HFF-Myc (cell line): ENCODE results near the gene MRPS18A.
"Not testable (repeated sequence)": the region's sequence is repeated elsewhere in the genome, so short reads cannot be mapped to it uniquely, and the experiment has no call there.

Source experiments
- DNase-seq: peaks from one replicate; pipeline ENCODE4 v3.0.0-alpha.2; 2011; ENCODE audit warnings: low read depth; ENCODE audit errors: extremely low read depth
- H3K4me3 ChIP-seq: replicated peaks from 2 replicates; pipeline ENCODE4 v1.5.1; 2011; ENCODE audit warnings: low read depth, mild to moderate bottlenecking, control low read depth, low read length
- TF ChIP-seq, protein P1 (sequence below): IDR thresholded peaks from 2 replicates; pipeline ENCODE4 v1.5.1; 2012; ENCODE audit warnings: mild to moderate bottlenecking, low read depth, low read length, control low read depth; ENCODE audit errors: missing control alignments

Gene MRPS18A

DNA sequence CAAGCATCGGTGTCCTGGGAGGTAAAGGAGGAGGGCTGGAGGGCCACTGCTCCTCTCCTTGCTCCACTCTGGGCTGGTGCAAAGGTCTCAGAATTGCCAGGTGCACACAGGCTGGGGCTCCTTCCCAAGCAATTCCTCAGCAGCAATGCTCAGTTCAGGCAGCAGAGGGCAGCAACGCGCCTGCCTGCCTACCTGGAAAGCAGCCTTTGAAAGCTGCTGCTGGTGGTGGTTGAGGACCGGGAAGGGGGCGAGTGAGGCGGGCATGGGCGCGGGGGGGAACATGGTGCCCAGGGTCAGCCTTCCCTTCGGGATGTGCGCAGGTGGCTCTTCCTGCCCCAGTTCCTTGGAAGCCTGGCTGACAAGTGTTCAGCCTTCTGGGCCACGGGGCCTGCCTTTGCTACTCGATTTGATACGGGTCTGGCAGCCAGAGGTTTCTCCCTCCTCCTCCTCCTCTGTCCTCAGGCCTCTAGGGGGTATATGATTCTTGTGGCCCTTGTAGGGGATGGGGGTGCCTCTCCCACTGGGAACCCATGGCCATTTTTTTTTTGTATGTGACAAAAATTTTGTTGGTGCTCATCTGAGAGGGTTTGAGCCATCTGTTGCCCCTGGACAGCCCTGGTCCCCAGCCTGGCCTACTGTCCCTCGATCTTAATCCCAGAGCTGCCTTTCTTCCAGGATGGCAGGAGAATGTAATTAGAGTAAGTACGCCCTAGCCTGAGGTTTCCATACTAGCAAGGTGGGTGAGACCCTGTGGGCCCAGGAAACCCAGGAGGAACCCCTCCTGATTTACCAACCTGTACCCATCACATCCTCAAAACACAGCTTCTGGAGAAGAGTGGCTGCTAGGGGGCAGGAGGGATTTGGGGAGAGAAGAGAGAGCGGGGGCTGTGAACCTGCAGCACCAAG, 20.1 kb downstream of the MRPS18A start:
- no peak overlapping the region for H3K4me3 ChIP-seq
- TF ChIP-seq, protein P1, sequence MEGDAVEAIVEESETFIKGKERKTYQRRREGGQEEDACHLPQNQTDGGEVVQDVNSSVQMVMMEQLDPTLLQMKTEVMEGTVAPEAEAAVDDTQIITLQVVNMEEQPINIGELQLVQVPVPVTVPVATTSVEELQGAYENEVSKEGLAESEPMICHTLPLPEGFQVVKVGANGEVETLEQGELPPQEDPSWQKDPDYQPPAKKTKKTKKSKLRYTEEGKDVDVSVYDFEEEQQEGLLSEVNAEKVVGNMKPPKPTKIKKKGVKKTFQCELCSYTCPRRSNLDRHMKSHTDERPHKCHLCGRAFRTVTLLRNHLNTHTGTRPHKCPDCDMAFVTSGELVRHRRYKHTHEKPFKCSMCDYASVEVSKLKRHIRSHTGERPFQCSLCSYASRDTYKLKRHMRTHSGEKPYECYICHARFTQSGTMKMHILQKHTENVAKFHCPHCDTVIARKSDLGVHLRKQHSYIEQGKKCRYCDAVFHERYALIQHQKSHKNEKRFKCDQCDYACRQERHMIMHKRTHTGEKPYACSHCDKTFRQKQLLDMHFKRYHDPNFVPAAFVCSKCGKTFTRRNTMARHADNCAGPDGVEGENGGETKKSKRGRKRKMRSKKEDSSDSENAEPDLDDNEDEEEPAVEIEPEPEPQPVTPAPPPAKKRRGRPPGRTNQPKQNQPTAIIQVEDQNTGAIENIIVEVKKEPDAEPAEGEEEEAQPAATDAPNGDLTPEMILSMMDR: peak; percentile 95
- peak; percentile 27 for DNase-seq

DNA sequence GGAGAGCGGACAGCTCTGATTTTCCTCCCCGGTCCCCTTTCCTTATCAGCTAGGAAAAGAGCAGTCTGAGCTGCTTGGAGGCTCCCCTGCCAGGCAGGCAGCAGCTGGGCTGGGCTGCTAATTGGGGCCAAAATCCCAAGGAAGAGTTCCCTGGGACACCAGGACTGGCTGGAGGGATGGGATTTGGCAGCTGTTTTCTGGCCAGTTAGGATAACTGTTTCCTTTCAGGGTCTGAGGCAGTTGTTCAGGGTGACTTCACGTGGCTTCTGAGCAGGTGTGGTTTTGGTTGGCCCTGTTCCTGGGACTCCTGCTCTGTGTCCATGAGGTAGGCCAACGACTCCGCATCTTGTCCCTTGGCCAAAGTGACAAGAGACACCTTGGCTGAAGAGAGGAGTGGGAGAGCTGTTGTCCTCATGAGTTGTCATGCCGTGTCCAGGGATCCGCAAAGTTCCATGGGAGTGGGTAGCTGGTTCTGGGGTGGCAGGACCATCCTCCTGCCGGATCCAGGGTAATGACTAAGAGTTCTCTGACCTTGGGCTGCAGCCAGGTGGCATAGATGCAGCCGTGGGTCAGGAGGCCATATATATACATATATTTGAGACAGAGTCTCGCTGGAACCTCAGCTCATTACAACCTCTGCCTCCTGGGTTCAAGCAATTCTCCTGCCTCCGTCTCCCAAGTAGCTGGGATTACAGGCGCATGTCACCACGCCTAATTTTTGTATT, 21.2 kb downstream of the MRPS18A start:
- TF ChIP-seq, protein P1: no peak
- no peak overlapping the region for H3K4me3 ChIP-seq
- no peak for DNase-seq

DNA sequence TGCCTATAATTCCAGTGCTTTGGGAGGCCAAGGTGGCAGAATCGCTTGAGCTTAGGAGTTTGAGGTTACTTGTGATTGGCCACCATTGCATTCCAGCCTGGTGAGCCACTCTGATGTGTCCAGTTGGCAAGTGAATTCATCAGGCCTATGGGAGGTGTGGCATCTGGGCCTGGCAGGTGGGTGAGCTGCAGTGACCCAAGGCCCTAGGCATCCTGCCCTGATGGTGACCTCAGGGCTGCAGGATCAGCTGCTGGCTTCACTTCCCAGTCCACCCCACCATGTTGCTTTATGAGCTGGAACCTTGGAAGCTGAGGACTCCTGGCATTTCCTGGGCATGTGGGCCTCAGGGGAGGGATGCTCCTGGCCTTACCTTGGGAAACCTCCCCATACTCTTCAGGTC, 22.2 kb downstream of the MRPS18A start:
- no peak overlapping the region for H3K4me3 ChIP-seq
- TF ChIP-seq, protein P1: no peak
- no peak for DNase-seq

DNA sequence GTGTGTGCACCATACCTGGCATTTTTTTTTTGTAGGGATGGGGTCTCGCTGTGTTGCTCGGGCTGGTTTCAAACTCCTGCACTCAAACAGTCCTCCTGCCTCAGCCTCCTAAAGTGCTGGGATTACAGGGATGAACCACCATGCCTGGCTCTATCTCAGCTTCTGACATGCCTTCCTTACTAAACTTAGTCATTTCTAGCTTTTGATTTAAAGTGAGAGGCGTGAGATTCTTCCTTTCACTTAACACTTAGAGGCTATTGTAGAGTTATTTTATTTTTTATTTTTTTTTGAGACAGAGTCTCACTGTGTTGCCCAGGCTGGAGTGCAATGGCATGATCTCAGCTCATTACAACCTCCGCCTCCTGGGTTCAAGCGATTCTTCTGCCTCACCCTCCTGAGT, 24.6 kb downstream of the MRPS18A start:
- DNase-seq, H3K4me3 ChIP-seq: not testable (repeated sequence)

DNA sequence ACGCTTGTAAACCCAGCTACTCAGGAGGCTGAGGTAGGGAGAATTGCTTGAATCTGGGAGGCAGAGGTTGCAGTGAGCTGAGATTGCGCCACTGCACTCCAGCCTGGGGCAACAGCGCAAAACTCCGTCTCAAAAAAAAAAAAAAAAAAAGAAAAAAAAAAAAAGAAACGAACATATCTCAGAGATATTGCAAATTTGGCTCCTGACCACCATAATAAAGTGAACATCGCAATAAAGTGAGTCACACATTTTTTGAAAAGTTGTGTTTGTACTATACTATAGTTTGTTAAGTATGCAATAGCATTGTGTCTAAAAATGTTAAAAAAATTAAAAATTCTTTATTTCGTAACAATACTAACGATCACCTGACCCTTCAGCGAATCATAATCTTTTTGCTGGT, 29.4 kb downstream of the MRPS18A start:
- TF ChIP-seq, protein P1: no peak
- no peak for DNase-seq
- H3K4me3 ChIP-seq: no peak overlapping the region

DNA sequence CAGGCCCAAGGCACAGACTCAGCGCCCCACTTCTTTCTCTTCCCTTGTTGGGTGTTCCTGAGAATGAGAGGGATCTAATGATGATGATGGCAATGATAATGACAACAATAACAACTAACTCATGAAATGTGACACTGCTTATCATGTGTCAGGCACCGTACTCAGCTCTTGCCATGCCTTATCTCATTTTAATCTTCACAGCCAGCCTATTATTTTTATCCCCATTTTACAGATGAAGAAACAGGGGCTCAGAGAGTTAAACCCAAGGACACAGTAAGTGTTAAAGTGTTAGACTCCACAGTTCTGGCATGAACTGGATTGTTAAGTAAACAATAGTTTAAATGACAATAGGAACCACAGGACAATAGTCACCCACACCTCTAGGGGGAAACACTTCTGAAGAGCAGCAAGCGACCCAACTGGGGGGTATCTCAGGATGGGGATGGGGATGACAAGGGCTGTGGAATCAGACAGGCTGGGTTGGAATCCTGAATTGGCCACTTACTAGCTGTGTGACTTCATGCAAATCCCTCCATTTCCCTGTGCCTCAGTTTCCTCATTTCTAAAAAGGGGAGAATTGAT, 30.3 kb downstream of the MRPS18A start:
- TF ChIP-seq, protein P1: no peak
- DNase-seq: no peak
- H3K4me3 ChIP-seq: no peak overlapping the region

DNA sequence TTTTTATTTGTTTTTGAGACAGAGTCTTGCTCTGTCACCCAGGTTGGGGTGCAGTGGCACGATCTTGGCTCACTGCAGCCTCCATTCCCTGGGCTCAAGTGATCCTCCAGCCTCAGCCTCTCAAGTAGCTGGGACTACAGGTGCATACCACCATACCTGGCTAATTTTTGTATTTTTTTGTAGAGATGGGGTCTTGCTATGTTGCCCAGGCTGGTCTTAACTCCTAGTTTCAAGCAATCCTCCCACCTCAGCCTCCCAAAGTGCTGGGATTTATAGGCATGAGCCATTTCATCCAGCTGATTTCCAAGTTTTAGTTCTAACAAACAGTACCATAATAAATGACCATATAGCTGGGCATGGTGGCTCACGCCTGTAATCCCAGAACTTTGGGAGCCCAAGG, 34.8 kb downstream of the MRPS18A start:
- not testable (repeated sequence) for H3K4me3 ChIP-seq, DNase-seq
